ENCODE measurements around the gene EDDM3A.
"Not testable (repeated sequence)": the region's sequence is repeated elsewhere in the genome, so short reads cannot be mapped to it uniquely, and the experiment has no call there.

EDDM3A gene

GRCh38 chr14:20733684-20734429 is 11.8 kb upstream of the EDDM3A start:
- DNase-seq = no peak

GRCh38 chr14:20734430-20734806 is 11.3 kb upstream of the EDDM3A start:
- no peak for DNase-seq

- not testable (repeated sequence) for DNase-seq
Observed at GRCh38 chr14:20738292-20738691, 7.4 kb upstream of the EDDM3A start.

- DNase-seq = no peak
Observed at GRCh38 chr14:20742132-20742531, 3.6 kb upstream of the EDDM3A start.

GRCh38 chr14:20743556-20743955 is 2.1 kb upstream of the EDDM3A start:
- no peak for DNase-seq

GRCh38 chr14:20746566-20746965 is 879 bp downstream of the EDDM3A start:
- no peak for DNase-seq

- no peak for DNase-seq
Observed at GRCh38 chr14:20748439-20748838, 2.8 kb downstream of the EDDM3A start.

- DNase-seq = no peak
Observed at GRCh38 chr14:20750194-20750593, 4.5 kb downstream of the EDDM3A start.

GRCh38 chr14:20751963-20752562 is 6.4 kb downstream of the EDDM3A start:
- DNase-seq = no peak

GRCh38 chr14:20754308-20754707 is 8.6 kb downstream of the EDDM3A start:
- no peak for DNase-seq

- DNase-seq = no peak
Observed at GRCh38 chr14:20755037-20755436, 9.3 kb downstream of the EDDM3A start.

- DNase-seq = no peak
Observed at GRCh38 chr14:20757965-20758364, 12.3 kb downstream of the EDDM3A start.

- not testable (repeated sequence) for DNase-seq
Observed at GRCh38 chr14:20759465-20759864, 13.8 kb downstream of the EDDM3A start.

- no peak for DNase-seq
Observed at GRCh38 chr14:20760950-20761349, 15.3 kb downstream of the EDDM3A start.

GRCh38 chr14:20768593-20768892 is 22.9 kb downstream of the EDDM3A start:
- DNase-seq = no peak

- DNase-seq = no peak
Observed at GRCh38 chr14:20769421-20769820, 23.7 kb downstream of the EDDM3A start.

- no peak for DNase-seq
Observed at GRCh38 chr14:20772650-20773049, 27.0 kb downstream of the EDDM3A start.

GRCh38 chr14:20774258-20774824 is 28.7 kb downstream of the EDDM3A start:
- DNase-seq = no peak

- no peak for DNase-seq
Observed at GRCh38 chr14:20775043-20775442, 29.4 kb downstream of the EDDM3A start.

GRCh38 chr14:20775901-20776300 is 30.2 kb downstream of the EDDM3A start:
- no peak for DNase-seq

- no peak for DNase-seq
Observed at GRCh38 chr14:20781803-20782202, 36.1 kb downstream of the EDDM3A start.

GRCh38 chr14:20782280-20782890 is 36.7 kb downstream of the EDDM3A start:
- no peak for DNase-seq

- no peak for DNase-seq
Observed at GRCh38 chr14:20787025-20787424, 41.3 kb downstream of the EDDM3A start.

GRCh38 chr14:20789230-20789813 is 43.6 kb downstream of the EDDM3A start:
- DNase-seq = no peak
